ENCODE results near the gene ATP10A. TPM values are rescaled to one million over a fixed set of nuclear protein-coding genes. Genes with fewer than 3 reads are reported as not detected.

The ATP10A gene
- total RNA-seq, 4 donors from 2014 or later: 2.7 to 7.0 (median 3.4) TPM

- Histone ChIP-seq H3K27me3 (no peaks in the 10 kb centered on the region), H3K9me3 (no peaks in the 10 kb centered on the region), H3K4me1 (no peaks in the 10 kb centered on the region), H3K4me3 (replicated peaks in 1 of 3) (no peak overlapping the region), H3K36me3 (no peaks in the 10 kb centered on the region), H3K27ac (no peak overlapping the region)
- TF ChIP-seq, protein P1, sequence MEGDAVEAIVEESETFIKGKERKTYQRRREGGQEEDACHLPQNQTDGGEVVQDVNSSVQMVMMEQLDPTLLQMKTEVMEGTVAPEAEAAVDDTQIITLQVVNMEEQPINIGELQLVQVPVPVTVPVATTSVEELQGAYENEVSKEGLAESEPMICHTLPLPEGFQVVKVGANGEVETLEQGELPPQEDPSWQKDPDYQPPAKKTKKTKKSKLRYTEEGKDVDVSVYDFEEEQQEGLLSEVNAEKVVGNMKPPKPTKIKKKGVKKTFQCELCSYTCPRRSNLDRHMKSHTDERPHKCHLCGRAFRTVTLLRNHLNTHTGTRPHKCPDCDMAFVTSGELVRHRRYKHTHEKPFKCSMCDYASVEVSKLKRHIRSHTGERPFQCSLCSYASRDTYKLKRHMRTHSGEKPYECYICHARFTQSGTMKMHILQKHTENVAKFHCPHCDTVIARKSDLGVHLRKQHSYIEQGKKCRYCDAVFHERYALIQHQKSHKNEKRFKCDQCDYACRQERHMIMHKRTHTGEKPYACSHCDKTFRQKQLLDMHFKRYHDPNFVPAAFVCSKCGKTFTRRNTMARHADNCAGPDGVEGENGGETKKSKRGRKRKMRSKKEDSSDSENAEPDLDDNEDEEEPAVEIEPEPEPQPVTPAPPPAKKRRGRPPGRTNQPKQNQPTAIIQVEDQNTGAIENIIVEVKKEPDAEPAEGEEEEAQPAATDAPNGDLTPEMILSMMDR (IDR thresholded peaks at IDR 0.05): no peak
- no peak for TF ChIP-seq POLR2A (IDR thresholded peaks at IDR 0.05)
- intact Hi-C loops (cut with DNase I): no loop called here
- no peak for DNase-seq
- 89 to 93% methylated on average over 13 to 15 of the region's 16 CpGs for WGBS, 2 donors
Observed at GRCh38 chr15:25802285-25802830, 60.8 kb downstream of the ATP10A start.

GRCh38 chr15:25801586-25802284, 61.4 kb downstream of the ATP10A start:
- Histone ChIP-seq H3K27me3 (no peaks in the 10 kb centered on the region), H3K36me3 (no peaks in the 10 kb centered on the region), H3K27ac (no peak overlapping the region), H3K4me1 (no peaks in the 10 kb centered on the region), H3K9me3 (no peaks in the 10 kb centered on the region), H3K4me3 (replicated peaks in 1 of 3) (no peak overlapping the region)
- 80% methylated on average over 24 of the region's 24 CpGs for WGBS, 2 donors
- intact Hi-C loops (cut with DNase I): no loop called here
- no peak for DNase-seq
- TF ChIP-seq, protein P1 (IDR thresholded peaks at IDR 0.05): no peak
- TF ChIP-seq POLR2A (IDR thresholded peaks at IDR 0.05): no peak

DNA sequence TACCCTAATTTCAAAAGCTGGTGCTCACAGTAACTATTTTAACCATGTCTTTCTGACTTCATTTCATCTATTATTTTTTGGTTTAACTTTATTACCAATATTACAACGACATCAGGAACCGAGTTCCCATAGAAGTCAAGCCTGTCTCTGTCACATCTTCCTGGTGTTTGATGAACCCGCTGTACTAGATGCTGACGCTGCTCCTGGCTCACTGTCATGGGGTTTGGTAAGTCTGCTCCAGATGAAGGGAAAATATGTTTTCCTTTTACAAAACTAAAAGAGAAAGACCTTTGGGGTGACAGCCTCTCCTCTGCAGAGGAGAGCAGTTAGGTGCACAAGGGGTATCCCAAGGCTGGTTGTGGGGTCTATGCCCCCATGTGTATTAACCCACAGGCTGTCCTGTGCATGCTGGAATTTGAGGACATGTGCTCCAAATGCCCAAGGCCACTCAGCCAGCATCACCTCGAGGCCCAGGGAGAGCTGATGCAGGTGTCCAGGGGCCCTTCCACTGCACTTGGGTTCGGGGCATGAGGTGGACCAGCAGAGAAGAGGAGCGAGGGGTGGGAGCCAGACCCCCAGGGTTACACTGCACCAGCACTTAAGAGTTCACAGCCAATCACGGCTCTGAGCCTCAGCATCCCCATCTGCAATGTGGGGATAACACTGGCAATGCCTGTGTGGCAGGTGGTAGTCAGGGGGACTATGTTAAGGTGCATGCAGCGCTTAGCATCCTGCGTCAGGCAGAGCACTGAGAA, 62.2 kb downstream of the ATP10A start:
- no peak for DNase-seq
- intact Hi-C loops (cut with DNase I): no loop called here
- no peaks in the 10 kb centered on the region for H3K27me3 ChIP-seq
- H3K4me1 ChIP-seq: no peaks in the 10 kb centered on the region
- WGBS, 2 donors: 89 to 95% methylated on average over 9 to 10 of the region's 10 CpGs
- H3K36me3 ChIP-seq: no peaks in the 10 kb centered on the region
- no peaks in the 10 kb centered on the region for H3K9me3 ChIP-seq
- TF ChIP-seq, protein P1 (IDR thresholded peaks at IDR 0.05): no peak
- TF ChIP-seq POLR2A (IDR thresholded peaks at IDR 0.05): no peak
- no peak overlapping the region for H3K27ac ChIP-seq
- H3K4me3 ChIP-seq (replicated peaks in 1 of 3): no peak overlapping the region

- 53 to 56% methylated on average over 19 of the region's 19 CpGs for WGBS, 2 donors
- H3K27me3 ChIP-seq: no peaks in the 10 kb centered on the region
- TF ChIP-seq, protein P1 (IDR thresholded peaks at IDR 0.05): no peak
- TF ChIP-seq POLR2A (IDR thresholded peaks at IDR 0.05): no peak
- no peaks in the 10 kb centered on the region for H3K9me3 ChIP-seq
- intact Hi-C loops (cut with DNase I): no loop called here
- DNase-seq: peak in 1 of 2 donors; percentile 14
- H3K36me3 ChIP-seq: no peaks in the 10 kb centered on the region
- H3K4me3 ChIP-seq (replicated peaks in 1 of 3): no peak overlapping the region
- no peak overlapping the region for H3K27ac ChIP-seq
- no peaks in the 10 kb centered on the region for H3K4me1 ChIP-seq
Observed at GRCh38 chr15:25799906-25800700, 63.0 kb downstream of the ATP10A start.
